Sigmoid colon (tissue), 7 donors: ENCODE data around the gene TMEM132D. TPM values are rescaled to one million over a fixed set of nuclear protein-coding genes. Genes with fewer than 3 reads are reported as not detected.

Source experiments
- DNase-seq: peaks from one replicate; pipeline ENCODE4 v3.0.0-alpha.2; 2019
- H3K27ac ChIP-seq, 4 donors: fragments of 200-600 bp; sonication (generic); one replicate each; pipeline ENCODE4 v1.5.1; 2016 to 2019; ENCODE audit warnings: mild to moderate bottlenecking in 1 of 4
- H3K27me3 ChIP-seq, 3 donors: fragments of 200-600 bp; sonication (generic); one replicate each; pipeline ENCODE4 v1.5.1; 2019; ENCODE audit warnings: mild to moderate bottlenecking in 1 of 3
- H3K36me3 ChIP-seq, 4 donors: fragments of 200-600 bp; sonication (generic); one replicate each; pipeline ENCODE4 v1.5.1; 2016 to 2019
- H3K4me1 ChIP-seq, 4 donors: fragments of 200-600 bp; sonication (generic); one replicate each; pipeline ENCODE4 v1.5.1; 2017 to 2019
- H3K4me3 ChIP-seq, 4 donors: fragments of 200-600 bp; sonication (generic); one replicate each; pipeline ENCODE4 v1.5.1; 2017 to 2019; ENCODE audit warnings: mild to moderate bottlenecking in 2 of 4, moderate library complexity in 1 of 4
- H3K9me3 ChIP-seq, 4 donors: fragments of 200-600 bp in 3 of 4; sonication (generic) in 3 of 4; one replicate each; pipeline versions ENCODE4 v1.5.1 to v1.6.1; 2013 to 2019
- CTCF ChIP-seq, 4 experiments: fragments of 450-650 bp in 3 of 4; fragments of 200-600 bp in 1 of 4; IDR thresholded peaks; one replicate each; pipeline ENCODE4 v1.5.1; 2016 to 2019; ENCODE audit warnings: antibody characterized with exemption in 4 of 4, mild to moderate bottlenecking in 3 of 4, moderate library complexity in 2 of 4
- EP300 ChIP-seq, 4 donors: sonication (generic); formaldehyde crosslinking; IDR thresholded peaks; one replicate each; pipeline ENCODE4 v1.6.1; 2017; ENCODE audit warnings: antibody characterized with exemption in 4 of 4
- POLR2A ChIP-seq, 2 donors: fragments of 450-650 bp; IDR thresholded peaks; one replicate each; pipeline ENCODE4 v1.6.1; 2016; ENCODE audit warnings: antibody characterized with exemption in 2 of 2, mild to moderate bottlenecking in 2 of 2, moderate library complexity in 2 of 2
- POLR2AphosphoS5 ChIP-seq, 4 donors: sonication (generic); formaldehyde crosslinking; IDR thresholded peaks; one replicate each; pipeline ENCODE4 v1.6.1; 2017; ENCODE audit warnings: antibody characterized with exemption in 4 of 4
- WGBS, 2 donors: extraction: QIAGEN DNeasy Blood & Tissue Kit; methylation state at CpG; one replicate each; pipeline ENCODE4 v1.1.7; 2013; 5-methylcytosine and 5-hydroxymethylcytosine counted together
- intact Hi-C: fragments of 100-400 bp; cut with DNase I; formaldehyde crosslinking; loops from one replicate; pipeline ENCODE4 v1.15.1; 2023
- polyA plus RNA-seq, 3 donors: library from polyadenylated mRNA; stranded (reverse); fragments of 200-250 nt; gene quantifications; one replicate each; pipeline ENCODE4 v1.2.3, GENCODE V29; 2013
- total RNA-seq, 4 donors: library from RNA; depleted of rRNA; stranded (reverse); fragments of >200 nt; gene quantifications; one replicate each; pipeline ENCODE4 v1.1.0, GENCODE V29; 2016
- donor health status: healthy with polysubstance abuse.
- donor health status: Bipolar disorder and iron deficiency.
- donor health status: healthy.

TMEM132D gene
- total and polyA plus RNA-seq, 7 donors = under 0.01 to 0.03 (median under 0.01) TPM; not detected in 3

GRCh38 chr12:129230995-129231394 is 672.8 kb downstream of the TMEM132D start:
- H3K4me3 ChIP-seq = no peak overlapping the region
- no peaks in the 10 kb centered on the region for H3K36me3 ChIP-seq
- no peak overlapping the region for H3K27ac ChIP-seq
- peaks cover 0 to 3% (median 0%) of the 10 kb centered on the region in 3 donors for H3K27me3 ChIP-seq
- 80 to 89% methylated on average over 4 of the region's 4 CpGs for WGBS, 2 donors
- H3K9me3 ChIP-seq = peaks cover 0 to 3% (median 0%) of the 10 kb centered on the region in 4 donors
- H3K4me1 ChIP-seq = no peaks in the 10 kb centered on the region
- DNase-seq = no peak
- intact Hi-C loops = no loop called here
- TF ChIP-seq EP300 (IDR thresholded peaks at IDR 0.05) = no peak
- TF ChIP-seq CTCF (IDR thresholded peaks at IDR 0.05) = no peak
- no peak for TF ChIP-seq POLR2A (IDR thresholded peaks at IDR 0.05)
- no peak for TF ChIP-seq POLR2AphosphoS5 (IDR thresholded peaks at IDR 0.05)

GRCh38 chr12:129226851-129227250 is 677.0 kb downstream of the TMEM132D start:
- 78 to 91% methylated on average over 6 of the region's 6 CpGs for WGBS, 2 donors

GRCh38 chr12:129226005-129226404 is 677.8 kb downstream of the TMEM132D start:
- Histone ChIP-seq H3K9me3 (peaks cover 0 to 3% (median 0%) of the 10 kb centered on the region in 4 donors), H3K27ac (no peak overlapping the region), H3K4me1 (no peaks in the 10 kb centered on the region), H3K27me3 (no peaks in the 10 kb centered on the region), H3K4me3 (no peak overlapping the region), H3K36me3 (no peaks in the 10 kb centered on the region)
- intact Hi-C loops = no loop called here
- TF ChIP-seq POLR2A (IDR thresholded peaks at IDR 0.05) (no peak), CTCF (IDR thresholded peaks at IDR 0.05) (no peak), EP300 (IDR thresholded peaks at IDR 0.05) (no peak), POLR2AphosphoS5 (IDR thresholded peaks at IDR 0.05) (no peak)
- 56 to 61% methylated on average over 7 of the region's 7 CpGs for WGBS, 2 donors
- DNase-seq = no peak

More at GRCh38 chr12:129226851-129227250, 677.0 kb downstream of the TMEM132D start:
- H3K27ac ChIP-seq = no peak overlapping the region
- intact Hi-C loops = no loop called here
- H3K4me3 ChIP-seq = no peak overlapping the region
- TF ChIP-seq EP300 (IDR thresholded peaks at IDR 0.05) (no peak), CTCF (IDR thresholded peaks at IDR 0.05) (no peak), POLR2A (IDR thresholded peaks at IDR 0.05) (no peak), POLR2AphosphoS5 (IDR thresholded peaks at IDR 0.05) (no peak)
- H3K9me3 ChIP-seq = peaks cover 0 to 3% (median 0%) of the 10 kb centered on the region in 4 donors
- no peaks in the 10 kb centered on the region for H3K27me3 ChIP-seq
- H3K4me1 ChIP-seq = no peaks in the 10 kb centered on the region
- H3K36me3 ChIP-seq = no peaks in the 10 kb centered on the region
- DNase-seq = no peak

GRCh38 chr12:129215556-129215955 is 688.3 kb downstream of the TMEM132D start:
- H3K9me3 ChIP-seq = no peaks in the 10 kb centered on the region
- no peaks in the 10 kb centered on the region for H3K27me3 ChIP-seq
- no peak for DNase-seq
- H3K27ac ChIP-seq = no peak overlapping the region
- WGBS, 2 donors = 91 to 94% methylated on average over 5 of the region's 5 CpGs
- TF ChIP-seq POLR2A (IDR thresholded peaks at IDR 0.05) (no peak), POLR2AphosphoS5 (IDR thresholded peaks at IDR 0.05) (no peak)
- H3K4me3 ChIP-seq = no peak overlapping the region
- no peaks in the 10 kb centered on the region for H3K36me3 ChIP-seq
- no peaks in the 10 kb centered on the region for H3K4me1 ChIP-seq
- intact Hi-C loops = no loop called here

- H3K27me3 ChIP-seq = no peaks in the 10 kb centered on the region
- no peaks in the 10 kb centered on the region for H3K9me3 ChIP-seq
- no peak for DNase-seq
- 85% methylated on average over 4 of the region's 4 CpGs for WGBS, 2 donors
- H3K4me3 ChIP-seq = no peak overlapping the region
- intact Hi-C loops = no loop called here
- TF ChIP-seq EP300 (IDR thresholded peaks at IDR 0.05) = no peak
- TF ChIP-seq POLR2A (IDR thresholded peaks at IDR 0.05) = no peak
- no peak for TF ChIP-seq POLR2AphosphoS5 (IDR thresholded peaks at IDR 0.05)
- TF ChIP-seq CTCF (IDR thresholded peaks at IDR 0.05) = no peak
- H3K4me1 ChIP-seq = no peaks in the 10 kb centered on the region
- no peak overlapping the region for H3K27ac ChIP-seq
- no peaks in the 10 kb centered on the region for H3K36me3 ChIP-seq
These were observed 690.3 kb downstream of the TMEM132D start for GRCh38 chr12:129213551-129213950.
